Epidermal melanocyte (primary cell): ENCODE results near the gene SLC9A9.

Experiments
- DNase-seq: peaks from one replicate; pipeline ENCODE4 v3.0.0; 2011; ENCODE audit warnings: low spot score; ENCODE audit not compliant: insufficient read length

Gene SLC9A9

GRCh38 chr3:143224716-143225115 lies 623.6 kb downstream of the SLC9A9 start:
- DNase-seq, result no peak

DNA sequence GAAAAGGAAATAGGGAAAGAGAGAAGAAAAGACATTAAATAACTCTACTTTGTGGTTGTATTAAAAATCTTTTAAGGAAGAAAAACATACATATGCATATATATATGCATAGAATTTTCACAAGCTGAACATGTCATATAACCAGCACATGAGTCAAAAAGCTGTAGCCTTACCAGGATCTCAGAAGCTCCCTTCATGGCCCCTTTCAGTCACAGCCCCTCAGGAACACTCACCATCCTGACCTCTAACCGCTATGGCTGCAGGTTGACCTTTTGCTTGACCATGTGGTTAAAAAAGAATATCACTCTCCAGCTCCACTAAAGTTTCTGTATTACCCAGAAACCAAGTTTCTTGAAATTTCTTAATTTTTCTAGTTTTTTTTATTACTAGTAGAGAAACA lies 625.3 kb downstream of the SLC9A9 start:
- no peak for DNase-seq

DNA sequence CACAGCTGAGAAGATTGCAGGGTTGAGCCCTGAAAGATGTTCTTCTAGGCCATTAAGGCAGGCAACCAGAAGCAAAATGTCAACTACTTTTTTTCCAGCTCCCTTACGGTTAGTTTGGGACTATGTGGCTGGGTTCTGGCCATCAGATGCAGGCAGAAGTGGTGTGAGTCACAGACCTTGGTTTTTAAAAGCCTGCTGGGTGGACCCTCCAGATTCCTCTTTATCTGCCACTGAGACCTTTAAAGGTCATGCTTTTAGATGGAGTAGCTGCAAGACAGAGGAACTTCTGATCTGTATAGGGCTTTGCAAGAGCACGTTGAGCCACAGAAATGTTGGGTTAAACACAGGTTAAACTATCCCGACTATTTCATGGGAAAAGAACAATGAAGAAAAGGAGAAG lies 625.8 kb downstream of the SLC9A9 start:
- no peak for DNase-seq

- DNase-seq, result no peak
Measured at GRCh38 chr3:143221446-143221845, 626.8 kb downstream of the SLC9A9 start.

- no peak for DNase-seq
Measured at GRCh38 chr3:143220741-143221140, 627.5 kb downstream of the SLC9A9 start.

GRCh38 chr3:143218166-143218835 lies 630.0 kb downstream of the SLC9A9 start:
- no peak for DNase-seq

- DNase-seq, result no peak
Measured at GRCh38 chr3:143217283-143217682, 631.0 kb downstream of the SLC9A9 start.

- no peak for DNase-seq
Measured at GRCh38 chr3:143216709-143217182, 631.5 kb downstream of the SLC9A9 start.
